Left renal pelvis (tissue), 4 donors: ENCODE measurements around the gene BLOC1S1. TPM values are rescaled to one million over a fixed set of nuclear protein-coding genes. Genes with fewer than 3 reads are reported as not detected.

ENCODE experiments used
- DNase-seq, 4 donors: peaks; one replicate each; pipeline ENCODE4 v3.0.0-alpha.2; 2013; ENCODE audit warnings: low read depth in 4 of 4, low spot score in 3 of 4
- polyA plus RNA-seq, 4 donors: library from polyadenylated mRNA; unstranded; fragments of 120-200 nt; gene quantifications; one replicate each; pipeline ENCODE4 v1.2.1, GENCODE V29; 2013; ENCODE audit not compliant: insufficient read length in 4 of 4

Gene BLOC1S1
- polyA plus RNA-seq, 4 donors = 79.4 to 122 (median 114) TPM

DNA sequence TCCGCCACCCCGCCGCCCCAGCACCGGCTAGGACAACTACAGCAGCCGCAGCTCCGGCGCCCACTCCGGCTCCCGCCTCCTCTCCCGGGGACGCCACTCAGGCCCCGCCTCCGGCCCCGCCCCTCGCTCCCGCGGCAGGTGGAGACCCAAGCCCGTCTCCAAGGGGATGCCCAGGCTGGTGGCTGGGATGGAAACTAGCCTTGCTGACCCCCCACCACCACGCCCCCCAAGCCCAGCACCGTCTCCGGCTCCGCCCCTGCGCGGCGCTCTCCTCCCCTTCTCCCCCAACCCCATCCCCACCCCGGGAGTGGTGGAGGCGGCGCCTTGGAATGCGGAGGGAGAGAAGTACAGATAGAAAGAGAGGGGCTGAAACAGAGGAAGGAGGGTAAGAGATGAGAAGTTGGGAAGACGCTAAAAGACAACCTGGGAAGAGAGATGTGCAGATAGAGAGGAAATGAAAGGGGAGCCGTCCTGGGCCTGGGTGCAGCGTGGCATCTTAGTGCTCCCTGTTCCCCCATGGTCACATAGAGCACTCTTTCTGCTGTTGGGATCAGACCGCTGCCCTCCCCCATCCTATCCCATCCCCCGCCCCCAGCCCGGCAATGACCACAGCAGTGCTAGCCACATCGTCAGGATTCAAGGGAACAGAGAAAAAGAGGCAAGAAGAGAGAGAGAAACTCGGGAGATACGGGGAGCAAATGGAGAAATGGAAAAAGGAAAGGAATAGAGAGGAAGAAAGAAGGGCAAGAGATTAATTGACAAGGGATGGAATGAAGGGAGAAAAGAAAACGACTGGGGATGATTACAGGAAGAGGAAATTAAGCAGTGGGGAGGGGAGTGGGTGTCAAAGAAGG lies 7.8 kb upstream of the BLOC1S1 start, which contains the start of gene ITGA7:
Gene ITGA7, minus strand, starts transcription at position 64 of the 854 bp plus-strand sequence. CDS start 222 bp downstream, outside the sequence.
- DNase-seq = no peak

DNA sequence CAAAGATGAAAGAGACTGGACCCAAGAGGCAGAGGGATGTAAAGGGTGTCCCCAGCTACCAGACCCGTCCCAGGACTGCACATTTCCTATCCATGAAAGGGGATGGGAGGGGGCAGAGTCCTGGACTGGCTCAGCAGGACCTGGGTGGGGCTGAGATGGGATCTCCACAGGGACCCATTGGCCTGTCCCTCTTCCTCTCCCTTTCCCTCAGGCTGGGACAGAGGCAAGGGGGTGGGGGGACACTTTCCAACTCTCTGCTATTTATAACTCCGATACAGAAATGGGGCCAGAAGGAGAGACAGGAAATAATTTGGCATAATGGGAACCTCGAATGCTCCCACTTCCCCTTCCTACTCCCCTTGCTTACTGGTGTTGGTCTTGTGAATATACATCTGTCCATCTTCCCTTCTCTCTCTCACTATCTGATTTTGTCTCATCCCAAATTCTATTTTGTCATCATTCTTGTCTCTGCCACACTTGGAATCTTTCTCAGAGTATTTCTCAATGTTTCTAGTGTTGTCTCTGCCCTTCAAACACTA lies 7.1 kb upstream of the BLOC1S1 start:
- no peak for DNase-seq

DNA sequence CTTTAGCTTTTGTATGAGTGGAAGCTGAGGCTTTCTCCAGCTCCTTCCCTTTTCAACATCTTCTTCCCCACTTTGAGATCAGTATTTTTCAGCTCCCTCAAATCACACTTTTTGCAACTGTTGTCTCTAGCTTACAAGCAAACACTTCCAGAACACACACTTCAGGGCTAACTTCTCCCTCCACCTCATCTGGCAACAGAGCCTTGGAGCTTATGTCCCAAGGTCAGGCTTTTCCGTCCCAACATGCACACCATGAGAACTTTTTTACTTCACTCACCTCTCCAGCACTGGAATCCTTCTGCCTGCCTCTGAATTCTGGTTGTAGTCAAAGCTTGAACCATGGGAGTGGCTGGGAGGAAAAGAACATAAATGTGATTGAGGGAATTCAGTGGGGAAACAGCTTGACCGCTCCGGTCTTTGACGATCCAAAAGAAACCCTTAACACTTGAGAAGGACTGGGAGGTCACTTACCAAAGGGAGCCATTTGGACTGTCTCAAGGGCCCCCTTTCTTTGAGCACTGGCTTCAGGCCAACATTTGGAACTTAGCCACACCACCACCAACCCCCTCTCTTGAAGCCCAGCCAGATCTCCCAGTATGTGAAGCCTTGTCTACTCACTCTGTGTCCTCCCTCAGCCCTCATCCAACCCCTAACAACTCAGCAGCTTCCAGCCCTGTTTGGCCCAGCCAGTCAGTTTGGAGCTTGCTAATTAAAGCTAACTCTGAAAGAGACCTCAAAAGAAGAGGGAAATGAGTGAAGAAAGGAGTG lies 3.9 kb upstream of the BLOC1S1 start:
- no peak for DNase-seq

DNA sequence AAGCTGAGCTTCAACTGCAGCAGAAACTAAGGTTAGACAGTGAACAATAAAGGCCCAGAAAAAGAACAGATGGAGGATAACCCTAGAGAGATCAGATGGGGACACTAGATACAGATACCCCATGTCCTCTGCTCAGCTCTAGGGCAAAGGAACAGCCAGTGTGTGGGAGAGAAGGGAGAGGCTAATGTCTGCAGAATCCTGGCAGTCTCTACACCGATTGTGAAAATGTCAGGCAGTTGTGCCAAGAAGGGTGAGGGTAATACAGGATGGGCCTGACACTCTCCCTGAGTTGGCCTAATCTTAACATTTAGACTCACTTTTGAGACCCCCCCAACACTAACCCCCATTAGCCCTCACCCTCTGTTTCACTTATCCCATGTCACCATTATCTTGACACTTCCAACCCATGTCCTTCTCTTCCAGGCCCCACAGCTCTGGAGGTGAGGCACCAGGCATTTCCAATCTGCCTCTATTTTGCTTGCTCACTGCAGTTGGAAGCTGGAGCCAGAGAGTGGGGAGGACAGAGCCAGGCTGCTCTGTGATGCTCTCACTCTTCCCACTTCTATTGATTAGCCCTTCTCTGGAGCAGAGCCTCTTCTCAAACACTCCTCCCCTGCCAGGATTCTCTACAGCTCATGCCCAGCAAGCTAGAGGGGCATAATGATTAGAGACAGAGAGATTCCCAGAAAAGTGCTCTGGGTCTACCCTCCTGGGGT lies 3.0 kb upstream of the BLOC1S1 start:
- DNase-seq = no peak

DNA sequence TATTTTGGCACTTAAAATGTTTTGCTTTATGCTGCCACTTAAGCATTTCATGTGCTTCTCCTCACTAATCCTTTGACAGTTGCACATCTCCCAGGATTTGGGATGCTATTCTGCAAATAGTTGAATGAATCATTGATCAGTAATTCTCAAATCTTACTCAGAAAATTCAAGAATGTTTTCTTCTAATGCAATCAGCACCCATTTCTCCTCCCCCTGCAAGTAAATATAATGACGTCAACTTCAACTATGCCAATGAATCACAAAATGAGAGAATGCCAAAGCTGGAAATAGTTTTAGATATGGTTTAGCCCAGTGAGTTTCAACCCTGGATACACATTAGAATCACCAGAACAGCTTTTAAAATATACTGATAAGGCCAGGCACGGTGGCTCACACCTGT lies 2.1 kb upstream of the BLOC1S1 start:
- DNase-seq = no peak

DNA sequence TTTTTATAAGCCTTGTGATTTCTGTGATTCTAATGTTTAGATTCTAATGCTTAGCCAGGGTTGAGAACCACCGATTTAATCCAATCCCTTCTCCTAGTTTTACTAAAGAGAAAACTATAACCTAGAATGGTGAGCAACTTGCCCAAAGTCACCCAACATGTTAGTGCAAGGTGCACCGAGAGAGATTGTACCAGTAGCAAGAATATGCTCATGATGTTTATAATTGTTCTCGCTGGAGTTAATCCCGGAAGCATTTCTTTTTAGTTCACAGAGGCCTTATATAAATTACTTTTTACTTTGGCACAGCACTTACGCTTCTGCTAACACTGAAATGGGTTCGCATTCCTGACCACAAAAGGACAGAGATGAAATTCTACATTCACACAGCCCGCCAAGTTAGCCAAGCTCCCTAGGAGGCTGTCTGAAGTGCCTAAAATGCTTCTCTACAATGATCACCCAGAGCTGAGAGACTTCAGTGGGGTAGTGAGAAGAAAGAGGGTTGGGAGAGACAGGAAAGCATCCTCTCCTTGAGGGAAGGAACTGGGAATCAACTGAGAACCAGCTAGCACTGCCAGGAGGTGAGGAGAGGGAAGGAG lies 579 bp upstream of the BLOC1S1 start:
- no peak for DNase-seq

DNA sequence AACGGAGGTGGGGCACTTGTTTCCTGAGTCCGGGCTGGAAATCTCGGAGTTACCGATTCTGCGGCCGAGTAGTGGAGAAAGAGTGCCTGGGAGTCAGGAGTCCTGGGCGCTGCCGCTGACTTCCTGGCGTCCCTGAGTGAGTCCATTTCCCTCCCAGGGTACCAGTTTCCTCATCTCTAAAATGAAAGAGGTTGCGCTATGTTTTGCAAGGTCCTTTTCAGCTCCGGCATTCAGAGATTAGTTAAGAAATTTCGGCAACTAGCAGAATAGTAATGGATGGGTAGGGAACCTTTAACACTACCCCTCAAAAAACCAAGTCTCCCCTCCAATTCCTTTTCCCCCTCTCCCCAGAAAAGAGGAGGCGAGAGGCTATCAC lies 724 bp downstream of the BLOC1S1 start:
- DNase-seq = no peak

DNA sequence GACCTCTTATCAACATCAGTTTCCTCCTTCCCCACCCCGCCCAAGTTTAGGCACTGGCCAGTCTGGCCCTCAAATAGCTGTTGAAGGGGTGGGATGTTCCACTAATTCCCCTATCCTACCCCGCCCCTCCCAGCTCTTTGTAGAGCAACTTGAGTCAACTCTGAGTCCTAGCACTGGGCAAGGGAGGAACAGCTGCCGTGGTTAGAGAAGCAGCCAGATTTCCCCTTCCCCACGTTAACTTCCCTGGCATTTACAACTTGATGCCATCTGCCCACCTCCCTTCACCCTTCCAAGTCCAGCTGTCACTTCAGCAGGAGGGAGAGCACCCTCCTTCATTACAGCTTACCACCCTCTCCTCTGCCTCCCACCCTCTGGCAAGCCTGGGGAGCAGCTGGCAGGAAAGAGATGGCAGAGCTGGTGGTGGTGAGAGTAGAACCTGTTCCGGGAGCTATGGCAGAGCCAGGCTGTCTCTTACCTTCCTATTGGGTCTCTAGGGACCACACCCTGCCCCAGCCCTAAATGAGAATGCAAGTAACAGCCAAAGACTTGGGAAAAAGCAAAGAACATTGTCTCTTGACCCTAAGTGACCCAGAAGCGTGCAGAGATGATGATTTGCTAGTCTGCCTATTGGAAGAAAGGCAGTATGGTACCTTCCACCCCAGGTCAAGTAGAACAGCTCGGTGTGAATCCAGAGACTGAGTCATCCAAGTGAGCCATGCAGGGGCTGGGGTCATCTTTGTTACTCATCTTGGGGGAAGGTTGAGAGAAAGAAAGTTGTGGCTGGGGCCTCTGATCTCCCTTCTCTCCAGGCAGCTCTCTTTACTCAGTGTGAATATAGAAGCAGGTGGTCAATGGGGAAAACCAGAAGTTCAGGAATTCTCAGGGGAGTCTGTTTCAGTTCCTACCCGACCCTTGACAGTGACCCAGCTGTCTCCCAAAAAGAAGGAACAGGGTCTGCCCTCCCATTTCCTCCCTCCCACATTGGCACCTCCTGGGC lies 1.5 kb downstream of the BLOC1S1 start:
- DNase-seq = no peak

DNA sequence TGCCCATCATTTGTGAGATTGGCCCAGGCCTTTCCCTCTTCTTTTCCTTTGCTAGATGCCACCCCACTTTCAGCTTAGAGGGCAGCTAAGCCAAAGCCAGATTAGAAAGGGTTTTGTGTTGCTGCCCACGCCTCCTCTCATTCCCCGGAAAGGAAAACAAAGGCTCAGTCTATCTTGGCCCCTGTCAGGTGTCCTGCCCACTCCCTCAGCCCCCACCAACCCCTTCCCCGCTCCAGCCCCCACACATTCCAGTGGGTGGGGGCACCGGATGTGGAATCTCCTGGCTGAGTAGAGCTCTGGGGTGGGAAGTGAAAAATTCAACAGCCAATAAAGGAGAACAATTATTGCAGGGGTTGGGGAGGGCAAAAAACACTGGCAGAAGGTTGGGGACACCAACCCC lies 2.2 kb downstream of the BLOC1S1 start:
- DNase-seq = no peak

DNA sequence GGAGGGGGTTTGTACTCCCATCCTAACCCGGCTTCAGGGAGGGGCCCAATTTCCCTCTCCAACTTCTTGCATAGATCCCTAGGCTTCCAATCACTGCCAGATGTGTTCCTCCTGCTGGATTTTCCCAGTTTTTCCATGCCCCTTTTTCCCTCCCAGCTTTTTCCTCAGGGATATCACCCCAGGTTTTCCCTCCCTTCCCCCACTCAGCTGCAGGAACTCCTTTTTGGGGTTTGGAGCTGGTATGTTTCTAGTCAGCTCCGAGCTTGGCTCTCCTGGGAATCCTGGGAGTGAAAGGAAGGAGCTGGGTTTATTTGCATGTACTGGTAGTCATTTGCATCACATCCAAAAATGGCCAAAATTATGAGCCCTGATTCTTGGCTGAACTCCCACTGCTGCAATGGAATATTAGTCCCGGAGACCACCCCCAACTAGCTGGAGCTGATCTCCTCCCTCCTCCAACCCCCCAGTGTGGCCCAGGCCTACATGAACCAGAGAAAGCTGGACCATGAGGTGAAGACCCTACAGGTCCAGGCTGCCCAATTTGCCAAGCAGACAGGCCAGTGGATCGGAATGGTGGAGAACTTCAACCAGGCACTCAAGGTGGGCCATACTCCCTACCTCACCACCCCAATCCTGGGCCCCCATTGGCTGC lies 2.9 kb downstream of the BLOC1S1 start:
- no peak for DNase-seq

DNA sequence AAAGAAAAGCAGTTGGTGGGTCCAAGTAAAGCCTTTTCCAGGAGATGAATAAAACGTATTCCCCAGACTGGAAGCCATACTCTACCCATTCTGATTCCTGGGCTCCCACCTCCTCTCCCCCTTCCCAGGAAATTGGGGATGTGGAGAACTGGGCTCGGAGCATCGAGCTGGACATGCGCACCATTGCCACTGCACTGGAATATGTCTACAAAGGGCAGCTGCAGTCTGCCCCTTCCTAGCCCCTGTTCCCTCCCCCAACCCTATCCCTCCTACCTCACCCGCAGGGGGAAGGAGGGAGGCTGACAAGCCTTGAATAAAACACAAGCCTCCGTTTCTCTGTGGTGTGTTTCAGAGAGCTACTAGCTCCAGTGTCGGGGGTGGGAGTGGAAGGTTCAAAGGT lies 3.5 kb downstream of the BLOC1S1 start:
- DNase-seq = no peak

DNA sequence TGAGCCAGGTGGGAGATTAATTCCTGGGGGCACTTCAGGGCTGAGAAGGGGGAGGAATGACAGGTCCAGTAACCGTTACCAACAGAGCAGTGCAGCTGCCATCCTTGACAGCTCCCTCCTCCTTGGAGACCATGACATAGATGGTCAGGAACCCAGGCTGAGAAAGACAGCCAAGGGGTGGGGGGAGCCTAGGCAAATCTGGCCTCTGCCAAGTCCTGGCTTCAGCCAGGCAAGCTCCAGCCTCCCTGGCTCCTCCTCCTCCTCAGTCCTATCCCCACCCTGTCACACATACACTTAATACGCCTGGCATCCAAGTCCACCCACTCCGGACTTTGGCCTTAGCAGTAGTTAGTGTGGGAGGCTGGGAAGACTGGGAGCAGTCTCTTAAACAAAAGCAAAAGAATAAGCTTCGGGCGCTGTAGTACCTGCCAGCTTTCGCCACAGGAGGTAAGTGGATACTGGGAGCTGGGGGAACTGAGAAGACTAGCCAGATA lies 4.3 kb downstream of the BLOC1S1 start, which contains the start of gene RDH5:
Gene RDH5, plus strand, starts transcription at position 323 of the 494 bp plus-strand sequence. CDS start 792 bp downstream, outside the sequence.
- no peak for DNase-seq

DNA sequence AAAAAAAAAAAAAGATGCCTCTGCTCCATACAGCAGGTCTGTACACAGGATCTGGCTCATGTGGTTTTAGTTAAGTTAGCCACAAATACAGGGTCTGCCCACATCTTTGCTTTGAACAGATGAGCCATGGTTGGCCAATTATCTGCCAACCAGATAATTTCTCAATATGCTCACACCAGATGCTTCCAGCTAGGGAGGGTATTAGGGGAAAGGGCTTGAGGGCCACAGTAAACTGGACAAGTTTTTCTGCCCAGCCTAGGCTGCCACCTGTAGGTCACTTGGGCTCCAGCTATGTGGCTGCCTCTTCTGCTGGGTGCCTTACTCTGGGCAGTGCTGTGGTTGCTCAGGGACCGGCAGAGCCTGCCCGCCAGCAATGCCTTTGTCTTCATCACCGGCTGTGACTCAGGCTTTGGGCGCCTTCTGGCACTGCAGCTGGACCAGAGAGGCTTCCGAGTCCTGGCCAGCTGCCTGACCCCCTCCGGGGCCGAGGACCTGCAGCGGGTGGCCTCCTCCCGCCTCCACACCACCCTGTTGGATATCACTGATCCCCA lies 5.1 kb downstream of the BLOC1S1 start:
- no peak for DNase-seq

DNA sequence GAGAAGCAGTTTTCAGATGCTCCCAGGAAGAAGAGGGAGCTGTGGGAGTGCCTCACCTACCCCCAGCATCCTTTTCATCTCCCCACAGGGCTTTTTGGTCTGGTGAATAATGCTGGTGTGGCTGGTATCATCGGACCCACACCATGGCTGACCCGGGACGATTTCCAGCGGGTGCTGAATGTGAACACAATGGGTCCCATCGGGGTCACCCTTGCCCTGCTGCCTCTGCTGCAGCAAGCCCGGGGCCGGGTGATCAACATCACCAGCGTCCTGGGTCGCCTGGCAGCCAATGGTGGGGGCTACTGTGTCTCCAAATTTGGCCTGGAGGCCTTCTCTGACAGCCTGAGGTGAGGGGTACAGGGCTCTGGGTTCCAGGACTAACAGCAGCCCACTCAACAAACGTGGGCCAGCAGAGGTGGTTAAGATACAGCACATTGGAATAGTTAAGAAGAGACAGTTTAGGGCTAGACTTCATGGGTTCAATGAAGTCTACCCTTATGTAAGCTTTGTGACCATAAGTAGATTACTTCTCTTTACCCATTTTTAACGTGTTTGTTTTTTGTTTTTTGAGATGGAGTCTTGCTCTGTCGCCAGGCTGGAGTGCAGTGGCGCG lies 5.9 kb downstream of the BLOC1S1 start:
- no peak for DNase-seq

DNA sequence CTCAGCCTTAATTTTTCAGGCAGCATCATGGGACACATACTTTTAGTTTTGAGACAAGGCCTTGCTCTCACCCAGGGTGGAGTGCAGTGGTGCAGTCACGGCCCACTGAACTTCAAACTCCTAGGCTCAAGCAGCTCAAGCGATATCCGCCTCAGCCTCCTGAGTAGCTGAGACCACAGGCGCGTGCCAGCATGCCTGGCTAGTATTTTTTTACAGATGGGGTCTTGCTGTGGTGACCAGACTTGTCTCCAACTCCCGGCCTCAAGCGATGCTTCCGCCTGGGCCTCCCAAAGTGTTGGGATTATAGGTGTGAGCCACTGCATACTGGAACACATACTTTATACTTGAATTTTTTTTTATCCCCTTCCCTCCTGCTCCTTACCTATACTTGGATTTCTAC lies 7.1 kb downstream of the BLOC1S1 start:
- DNase-seq = no peak

DNA sequence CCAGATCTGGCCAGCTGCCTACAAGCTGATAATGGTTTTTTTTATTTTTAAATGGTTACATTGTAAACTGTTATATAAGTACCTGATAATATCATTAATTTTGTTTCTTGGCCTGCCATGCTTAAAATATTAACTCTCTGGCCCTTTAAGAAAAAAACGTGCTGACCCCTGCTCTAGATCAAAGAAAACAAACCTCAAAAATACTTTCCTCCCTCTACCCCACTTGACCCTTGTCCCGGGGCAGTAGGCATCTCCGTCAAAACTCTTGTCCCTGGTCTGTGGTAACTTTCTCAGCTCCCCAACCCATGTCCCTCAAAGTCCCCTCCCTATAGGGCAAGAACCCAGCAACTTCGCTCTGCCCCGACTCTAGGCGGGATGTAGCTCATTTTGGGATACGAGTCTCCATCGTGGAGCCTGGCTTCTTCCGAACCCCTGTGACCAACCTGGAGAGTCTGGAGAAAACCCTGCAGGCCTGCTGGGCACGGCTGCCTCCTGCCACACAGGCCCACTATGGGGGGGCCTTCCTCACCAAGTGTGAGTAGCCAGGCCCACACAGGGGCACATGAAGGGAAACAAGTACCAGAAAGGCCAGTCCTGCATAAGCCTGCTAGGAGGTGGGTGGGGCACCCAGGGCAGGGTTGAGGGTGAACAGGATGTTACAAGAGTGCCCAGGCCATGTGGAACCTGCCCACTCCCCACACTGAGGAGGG lies 7.8 kb downstream of the BLOC1S1 start:
- no peak for DNase-seq
